ENCODE data around the gene KLF6.

The KLF6 gene

DNA sequence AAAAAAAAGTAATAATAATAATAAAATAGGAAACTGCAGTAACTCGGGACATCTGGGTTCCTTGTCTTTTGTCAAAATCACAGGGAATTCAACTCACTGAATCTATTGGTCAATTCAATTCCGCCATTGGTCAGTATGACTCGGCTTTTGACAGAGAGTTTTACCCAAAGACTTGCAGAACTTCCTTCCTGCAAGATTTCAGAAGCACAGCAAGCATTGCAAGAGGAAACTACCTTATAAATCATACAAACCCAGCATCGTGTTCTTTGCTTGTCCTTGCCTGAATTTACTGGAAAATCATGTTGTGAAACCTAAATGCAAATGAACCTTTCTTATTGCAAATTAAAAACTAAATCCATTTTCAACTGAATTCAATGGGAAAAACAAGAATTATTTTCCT, 15.5 kb downstream of the KLF6 start:
- no peaks in the 10 kb centered on the region for H3F3A ChIP-seq (ENCODE audit: insufficient read depth)
- H4K20me1 ChIP-seq (ENCODE audit: low read depth, low read length) = no peaks in the 10 kb centered on the region
- no peaks in the 10 kb centered on the region for H3K36me3 ChIP-seq (ENCODE audit: low read length)
- TF ChIP-seq, protein P1, sequence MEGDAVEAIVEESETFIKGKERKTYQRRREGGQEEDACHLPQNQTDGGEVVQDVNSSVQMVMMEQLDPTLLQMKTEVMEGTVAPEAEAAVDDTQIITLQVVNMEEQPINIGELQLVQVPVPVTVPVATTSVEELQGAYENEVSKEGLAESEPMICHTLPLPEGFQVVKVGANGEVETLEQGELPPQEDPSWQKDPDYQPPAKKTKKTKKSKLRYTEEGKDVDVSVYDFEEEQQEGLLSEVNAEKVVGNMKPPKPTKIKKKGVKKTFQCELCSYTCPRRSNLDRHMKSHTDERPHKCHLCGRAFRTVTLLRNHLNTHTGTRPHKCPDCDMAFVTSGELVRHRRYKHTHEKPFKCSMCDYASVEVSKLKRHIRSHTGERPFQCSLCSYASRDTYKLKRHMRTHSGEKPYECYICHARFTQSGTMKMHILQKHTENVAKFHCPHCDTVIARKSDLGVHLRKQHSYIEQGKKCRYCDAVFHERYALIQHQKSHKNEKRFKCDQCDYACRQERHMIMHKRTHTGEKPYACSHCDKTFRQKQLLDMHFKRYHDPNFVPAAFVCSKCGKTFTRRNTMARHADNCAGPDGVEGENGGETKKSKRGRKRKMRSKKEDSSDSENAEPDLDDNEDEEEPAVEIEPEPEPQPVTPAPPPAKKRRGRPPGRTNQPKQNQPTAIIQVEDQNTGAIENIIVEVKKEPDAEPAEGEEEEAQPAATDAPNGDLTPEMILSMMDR (IDR thresholded peaks at IDR 0.05; ENCODE audit: insufficient read depth, low read length, poor library complexity, severe bottlenecking) = no peak
- no peak for TF ChIP-seq EZH2phosphoT487 (conservative IDR thresholded peaks at IDR 0.05; ENCODE audit: low read length)
- no peak overlapping the region for H3K9ac ChIP-seq (ENCODE audit: low read length)
- no peak overlapping the region for H3K4me2 ChIP-seq (ENCODE audit: low read depth, low read length, poor library complexity, severe bottlenecking)
- H3K4me3 ChIP-seq (ENCODE audit: insufficient read depth, low read length, poor library complexity, severe bottlenecking) = no peak overlapping the region
- no peaks in the 10 kb centered on the region for H3K27me3 ChIP-seq (ENCODE audit: low read length)
- no peak overlapping the region for H2AFZ ChIP-seq (ENCODE audit: low read depth, low read length, severe bottlenecking)
- no peak overlapping the region for H3K27ac ChIP-seq (ENCODE audit: low read depth, low read length)
- H3K9me3 ChIP-seq (ENCODE audit: insufficient read depth, low read length) = no peaks in the 10 kb centered on the region
- H3K9me2 ChIP-seq (replicated peaks; ENCODE audit: insufficient read depth, low read length) = no peaks in the 10 kb centered on the region
- no peaks in the 10 kb centered on the region for H3K79me2 ChIP-seq (ENCODE audit: insufficient read depth, low read length)

DNA sequence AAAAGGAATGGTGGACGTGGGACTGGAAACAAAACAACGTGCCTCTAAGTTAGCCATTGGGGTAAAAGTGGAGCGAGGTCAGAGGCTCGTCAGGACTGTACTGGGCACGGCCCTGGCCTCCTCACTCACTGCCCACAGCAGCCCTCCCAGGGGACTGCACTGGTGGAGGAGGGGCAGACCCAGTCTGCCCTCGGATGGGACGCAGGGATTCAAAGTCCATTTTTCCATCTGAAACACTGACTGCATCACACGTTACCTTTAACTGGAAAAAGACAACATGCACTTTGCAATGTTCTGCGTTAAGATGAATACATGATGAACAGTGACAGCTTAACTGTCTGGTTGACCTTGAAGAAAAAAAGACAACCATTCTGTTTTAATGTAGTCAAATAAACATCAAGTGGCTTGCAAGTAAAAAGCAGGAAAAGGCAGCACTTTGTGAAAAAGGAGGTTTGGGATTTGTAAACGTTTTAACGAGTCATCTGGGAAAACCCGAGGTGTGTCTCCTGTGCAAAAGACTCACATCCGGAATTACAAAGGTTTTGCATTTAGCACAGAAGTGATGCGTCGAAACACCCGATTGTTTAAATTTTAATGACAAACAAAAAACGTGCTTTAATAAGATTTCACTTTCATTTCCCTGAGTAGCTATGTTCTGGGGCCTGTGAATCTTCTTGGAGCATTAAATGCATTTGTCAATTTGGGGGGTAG, 18.8 kb downstream of the KLF6 start:
- no peaks in the 10 kb centered on the region for H3K9me2 ChIP-seq (replicated peaks; ENCODE audit: insufficient read depth, low read length)
- H3K27ac ChIP-seq (ENCODE audit: low read depth, low read length) = no peak overlapping the region
- no peaks in the 10 kb centered on the region for H3K9me3 ChIP-seq (ENCODE audit: insufficient read depth, low read length)
- H4K20me1 ChIP-seq (ENCODE audit: low read depth, low read length) = no peaks in the 10 kb centered on the region
- no peak overlapping the region for H3K4me3 ChIP-seq (ENCODE audit: insufficient read depth, low read length, poor library complexity, severe bottlenecking)
- no peaks in the 10 kb centered on the region for H3K36me3 ChIP-seq (ENCODE audit: low read length)
- no peak overlapping the region for H3K4me2 ChIP-seq (ENCODE audit: low read depth, low read length, poor library complexity, severe bottlenecking)
- H3K9ac ChIP-seq (ENCODE audit: low read length) = no peak overlapping the region
- H3K79me2 ChIP-seq (ENCODE audit: insufficient read depth, low read length) = no peaks in the 10 kb centered on the region
- no peaks in the 10 kb centered on the region for H3F3A ChIP-seq (ENCODE audit: insufficient read depth)
- no peaks in the 10 kb centered on the region for H3K27me3 ChIP-seq (ENCODE audit: low read length)
- H2AFZ ChIP-seq (ENCODE audit: low read depth, low read length, severe bottlenecking) = no peak overlapping the region
- no peak for TF ChIP-seq EZH2phosphoT487 (conservative IDR thresholded peaks at IDR 0.05; ENCODE audit: low read length)
- TF ChIP-seq, protein P1 (IDR thresholded peaks at IDR 0.05; ENCODE audit: insufficient read depth, low read length, poor library complexity, severe bottlenecking) = no peak

DNA sequence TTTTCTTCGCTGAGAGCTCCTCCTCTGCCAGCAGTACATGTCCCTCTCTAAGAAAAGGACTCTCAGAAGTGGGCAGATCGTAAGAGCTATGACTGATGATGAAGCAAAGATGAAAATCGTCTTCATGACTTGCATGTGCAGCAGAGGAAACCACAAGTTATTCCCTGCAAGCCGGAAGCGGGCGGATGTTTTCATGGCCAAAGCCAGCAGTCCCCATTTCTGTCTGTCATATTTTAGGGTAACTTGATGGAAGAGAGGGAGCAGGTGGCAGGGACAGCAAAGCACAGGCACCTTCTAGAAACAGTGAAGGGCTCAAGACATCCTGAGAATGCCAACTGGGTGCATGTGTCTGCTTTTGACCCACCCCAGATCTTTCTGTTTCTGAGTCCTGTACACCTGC, 19.9 kb downstream of the KLF6 start:
- Histone ChIP-seq H3K9me2 (replicated peaks; ENCODE audit: insufficient read depth, low read length) (no peaks in the 10 kb centered on the region), H3K36me3 (ENCODE audit: low read length) (no peaks in the 10 kb centered on the region), H2AFZ (ENCODE audit: low read depth, low read length, severe bottlenecking) (no peak overlapping the region), H4K20me1 (ENCODE audit: low read depth, low read length) (no peaks in the 10 kb centered on the region), H3K27ac (ENCODE audit: low read depth, low read length) (no peak overlapping the region), H3F3A (ENCODE audit: insufficient read depth) (no peaks in the 10 kb centered on the region), H3K4me3 (ENCODE audit: insufficient read depth, low read length, poor library complexity, severe bottlenecking) (no peak overlapping the region), H3K79me2 (ENCODE audit: insufficient read depth, low read length) (no peaks in the 10 kb centered on the region), H3K9me3 (ENCODE audit: insufficient read depth, low read length) (no peaks in the 10 kb centered on the region), H3K27me3 (ENCODE audit: low read length) (no peaks in the 10 kb centered on the region), H3K9ac (ENCODE audit: low read length) (no peak overlapping the region), H3K4me2 (ENCODE audit: low read depth, low read length, poor library complexity, severe bottlenecking) (no peak overlapping the region)
- TF ChIP-seq, protein P1 (IDR thresholded peaks at IDR 0.05; ENCODE audit: insufficient read depth, low read length, poor library complexity, severe bottlenecking) = no peak
- no peak for TF ChIP-seq EZH2phosphoT487 (conservative IDR thresholded peaks at IDR 0.05; ENCODE audit: low read length)
